Measurements from ENCODE around the gene SEMA4C.

SEMA4C gene

DNA sequence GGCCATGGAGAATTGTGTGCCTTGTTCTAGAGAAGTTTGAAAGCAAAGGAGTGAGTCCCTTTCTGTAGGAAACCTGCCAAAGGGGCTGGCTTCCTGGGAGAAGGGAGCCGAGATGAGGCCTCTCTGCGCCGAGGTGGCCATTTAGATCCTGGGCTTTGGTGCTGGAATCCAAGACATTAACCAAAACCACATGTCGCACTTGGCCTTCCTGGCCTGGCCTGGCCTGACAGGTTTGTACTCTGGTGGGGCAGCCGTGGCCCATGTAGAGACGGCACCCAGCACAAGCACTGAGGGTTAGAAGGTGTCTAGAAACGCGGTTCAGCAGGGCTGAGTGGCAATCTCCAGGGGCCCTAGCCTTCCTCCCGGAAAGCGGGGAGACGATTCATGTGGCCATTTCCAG is 46.7 kb downstream of the SEMA4C start:
- H3K27ac Mint-ChIP-seq: peak overlapping the region; percentile 68
- peaks cover 46% of the 10 kb centered on the region for H3K4me1 Mint-ChIP-seq (ENCODE audit: low read depth)
- H3K4me3 Mint-ChIP-seq: no peak overlapping the region
- no peaks in the 10 kb centered on the region for H3K9me3 Mint-ChIP-seq
- peaks cover 93% of the 10 kb centered on the region for H3K36me3 Mint-ChIP-seq (ENCODE audit: low read depth)
- H3K27me3 Mint-ChIP-seq: no peaks in the 10 kb centered on the region
- DNase-seq: no peak

GRCh38 chr2:96822786-96823185 is 47.1 kb downstream of the SEMA4C start:
- no peaks in the 10 kb centered on the region for H3K9me3 Mint-ChIP-seq
- H3K4me3 Mint-ChIP-seq: no peak overlapping the region
- no peaks in the 10 kb centered on the region for H3K27me3 Mint-ChIP-seq
- H3K4me1 Mint-ChIP-seq (ENCODE audit: low read depth): peaks cover 51% of the 10 kb centered on the region
- peaks cover 93% of the 10 kb centered on the region for H3K36me3 Mint-ChIP-seq (ENCODE audit: low read depth)
- DNase-seq: no peak
- H3K27ac Mint-ChIP-seq: peak overlapping the region; percentile 68

- Mint-ChIP-seq H3K9me3 (no peaks in the 10 kb centered on the region), H3K27ac (peak overlapping the region; percentile 4), H3K4me3 (no peak overlapping the region), H3K36me3 (ENCODE audit: low read depth) (peaks cover 83% of the 10 kb centered on the region), H3K4me1 (ENCODE audit: low read depth) (peaks cover 56% of the 10 kb centered on the region), H3K27me3 (no peaks in the 10 kb centered on the region)
- DNase-seq: no peak
Measured at GRCh38 chr2:96821113-96821675, 48.7 kb downstream of the SEMA4C start.

- Mint-ChIP-seq H3K27me3 (no peaks in the 10 kb centered on the region), H3K4me3 (peak overlapping the region; percentile 4), H3K9me3 (no peaks in the 10 kb centered on the region), H3K36me3 (ENCODE audit: low read depth) (peaks cover 77% of the 10 kb centered on the region), H3K4me1 (ENCODE audit: low read depth) (peaks cover 61% of the 10 kb centered on the region), H3K27ac (peak overlapping the region; percentile 42)
- no peak for DNase-seq
Measured at GRCh38 chr2:96819876-96820511, 49.9 kb downstream of the SEMA4C start.

GRCh38 chr2:96819128-96819875 is 50.6 kb downstream of the SEMA4C start:
- Mint-ChIP-seq H3K9me3 (no peaks in the 10 kb centered on the region), H3K4me1 (ENCODE audit: low read depth) (peaks cover 64% of the 10 kb centered on the region), H3K27me3 (no peaks in the 10 kb centered on the region), H3K36me3 (ENCODE audit: low read depth) (peaks cover 71% of the 10 kb centered on the region), H3K4me3 (peak overlapping the region; percentile 83), H3K27ac (no peak overlapping the region)
- DNase-seq: no peak

DNA sequence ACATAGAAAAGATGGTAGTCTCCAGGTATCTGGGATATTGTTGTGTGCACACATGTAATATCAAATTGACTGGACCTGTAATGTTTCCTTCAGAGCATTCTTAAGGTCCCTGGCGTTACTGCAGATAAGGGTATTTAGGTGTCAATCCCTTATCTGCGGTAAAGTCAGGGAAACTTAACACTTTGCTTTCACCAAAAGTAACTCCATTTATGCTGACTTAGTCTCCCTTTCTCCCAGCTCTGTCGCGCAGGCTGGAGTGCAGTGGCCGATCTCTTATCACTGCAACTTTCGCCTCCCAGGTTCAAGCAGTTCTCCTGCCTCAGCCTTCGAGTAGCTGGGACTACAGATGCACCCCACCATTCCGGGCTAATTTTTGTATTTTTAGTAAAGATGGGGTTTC is 52.0 kb downstream of the SEMA4C start:
- Mint-ChIP-seq H3K9me3 (no peaks in the 10 kb centered on the region), H3K36me3 (ENCODE audit: low read depth) (peaks cover 58% of the 10 kb centered on the region), H3K27me3 (no peaks in the 10 kb centered on the region), H3K27ac (peak overlapping the region; percentile 74), H3K4me3 (peak overlapping the region; percentile 83), H3K4me1 (ENCODE audit: low read depth) (peaks cover 61% of the 10 kb centered on the region)
- DNase-seq: no peak

GRCh38 chr2:96816836-96817702 is 52.8 kb downstream of the SEMA4C start:
- no peaks in the 10 kb centered on the region for H3K9me3 Mint-ChIP-seq
- peak overlapping the region; percentile 83 for H3K4me3 Mint-ChIP-seq
- peak overlapping the region; percentile 74 for H3K27ac Mint-ChIP-seq
- H3K27me3 Mint-ChIP-seq: no peaks in the 10 kb centered on the region
- peaks cover 65% of the 10 kb centered on the region for H3K4me1 Mint-ChIP-seq (ENCODE audit: low read depth)
- H3K36me3 Mint-ChIP-seq (ENCODE audit: low read depth): peaks cover 50% of the 10 kb centered on the region
- peak; percentile 47 for DNase-seq

DNA sequence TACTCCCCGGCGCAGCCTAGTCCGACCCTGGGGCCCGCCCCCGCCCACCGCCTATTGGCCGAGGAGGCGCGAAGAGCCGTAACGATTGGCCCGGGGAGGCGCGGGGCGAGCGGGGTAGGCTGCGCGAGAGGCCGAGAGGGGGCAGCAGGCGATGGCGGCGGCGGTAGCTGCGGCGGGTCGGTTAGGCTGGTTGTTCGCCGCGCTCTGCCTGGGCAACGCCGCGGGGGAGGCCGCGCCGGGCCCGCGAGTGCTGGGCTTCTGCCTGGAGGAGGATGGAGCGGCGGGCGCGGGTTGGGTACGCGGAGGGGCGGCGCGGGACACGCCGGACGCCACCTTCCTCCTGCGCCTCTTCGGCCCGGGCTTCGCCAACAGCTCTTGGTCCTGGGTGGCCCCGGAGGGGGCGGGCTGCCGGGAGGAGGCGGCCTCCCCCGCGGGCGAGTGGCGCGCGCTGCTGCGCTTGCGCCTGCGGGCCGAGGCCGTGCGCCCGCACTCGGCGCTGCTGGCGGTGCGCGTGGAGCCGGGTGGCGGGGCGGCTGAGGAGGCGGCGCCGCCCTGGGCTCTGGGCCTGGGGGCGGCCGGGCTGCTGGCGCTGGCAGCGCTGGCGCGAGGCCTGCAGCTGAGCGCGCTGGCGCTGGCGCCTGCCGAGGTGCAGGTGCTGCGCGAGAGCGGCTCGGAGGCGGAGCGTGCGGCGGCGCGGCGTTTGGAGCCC is 53.6 kb downstream of the SEMA4C start, which contains the start of gene CNNM3:
TSS of gene CNNM3 (plus strand) at position 142 of the 709 bp plus-strand sequence. CDS start at position 152, 10 bp downstream.
- Mint-ChIP-seq H3K9me3 (no peaks in the 10 kb centered on the region), H3K27ac (peak within 1 kb of the TSS; percentile 81), H3K4me1 (ENCODE audit: low read depth) (peaks cover 61% of the 10 kb centered on the region), H3K36me3 (ENCODE audit: low read depth) (peaks cover 44% of the 10 kb centered on the region), H3K4me3 (peak within 1 kb of the TSS; percentile 83), H3K27me3 (no peaks in the 10 kb centered on the region)
- DNase-seq: peak; percentile 97

DNA sequence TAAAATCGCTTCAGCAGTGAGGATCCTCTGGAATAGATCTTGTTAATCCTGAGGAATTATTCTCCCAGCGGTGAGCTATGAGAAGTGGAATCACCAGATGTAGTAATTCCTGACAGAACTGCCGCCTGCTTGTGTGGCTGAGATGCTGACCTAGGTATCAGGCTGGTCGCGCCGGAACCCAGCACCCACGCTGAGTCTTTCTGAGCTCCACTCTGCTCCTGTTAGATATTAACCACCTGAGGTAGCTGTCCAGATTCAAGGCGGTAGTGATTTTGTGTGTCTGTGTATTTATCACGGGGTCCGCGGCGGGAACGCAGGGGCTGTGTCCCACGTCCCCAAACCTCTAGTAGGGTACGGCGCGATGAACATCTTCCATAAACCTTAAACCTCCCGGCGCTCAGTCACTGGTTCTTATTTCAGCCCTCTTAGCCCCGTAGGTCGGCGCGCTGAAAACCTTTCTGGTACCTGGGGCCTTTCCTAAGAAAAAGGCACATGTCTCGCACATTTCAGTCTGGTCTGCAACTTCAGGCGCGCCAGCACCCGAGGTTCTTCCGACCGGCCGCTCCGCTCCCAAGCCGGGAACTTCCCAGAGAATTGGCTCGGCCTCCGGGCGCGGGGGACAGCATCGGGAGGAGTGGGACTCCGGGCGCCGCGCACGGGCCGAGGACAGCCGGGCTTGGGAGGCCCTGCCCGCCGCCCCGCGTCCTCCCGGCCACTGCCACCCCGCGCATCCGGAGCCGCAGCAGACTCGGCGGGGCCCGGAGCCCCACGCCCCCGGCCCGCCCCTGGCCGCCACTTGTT is 54.4 kb downstream of the SEMA4C start:
- Mint-ChIP-seq H3K4me3 (peak overlapping the region; percentile 82), H3K27me3 (no peaks in the 10 kb centered on the region), H3K4me1 (ENCODE audit: low read depth) (peaks cover 53% of the 10 kb centered on the region)

DNA sequence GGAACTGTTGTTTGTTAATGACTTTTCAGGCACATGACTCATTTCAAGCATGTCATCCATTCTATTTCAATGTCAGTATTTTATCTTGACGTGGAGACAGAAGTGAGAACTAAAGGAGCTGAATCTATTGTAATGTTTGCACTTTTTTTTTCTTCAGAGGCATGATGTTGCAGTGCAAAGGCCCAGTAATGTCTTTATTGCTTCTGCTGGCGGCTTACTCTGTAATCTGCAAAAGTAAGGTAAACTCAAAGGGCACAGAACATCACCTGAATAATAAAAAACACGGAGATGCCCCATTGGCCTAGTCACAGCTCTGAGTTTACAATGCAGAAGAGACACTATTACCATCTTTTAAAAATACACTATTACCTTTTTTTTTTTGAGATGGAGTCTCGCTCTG is 56.2 kb downstream of the SEMA4C start:
- no peak for DNase-seq
- H3K4me1 Mint-ChIP-seq (ENCODE audit: low read depth): peaks cover 35% of the 10 kb centered on the region
- H3K27me3 Mint-ChIP-seq: no peaks in the 10 kb centered on the region
- H3K27ac Mint-ChIP-seq: no peak overlapping the region
- H3K4me3 Mint-ChIP-seq: no peak overlapping the region
- H3K9me3 Mint-ChIP-seq: no peaks in the 10 kb centered on the region
- H3K36me3 Mint-ChIP-seq (ENCODE audit: low read depth): peaks cover 26% of the 10 kb centered on the region

More for the DNA sequence above, 54.4 kb downstream of the SEMA4C start:
- Mint-ChIP-seq H3K36me3 (ENCODE audit: low read depth) (peaks cover 36% of the 10 kb centered on the region), H3K9me3 (no peaks in the 10 kb centered on the region), H3K27ac (peak overlapping the region; percentile 81)
- no peak for DNase-seq

DNA sequence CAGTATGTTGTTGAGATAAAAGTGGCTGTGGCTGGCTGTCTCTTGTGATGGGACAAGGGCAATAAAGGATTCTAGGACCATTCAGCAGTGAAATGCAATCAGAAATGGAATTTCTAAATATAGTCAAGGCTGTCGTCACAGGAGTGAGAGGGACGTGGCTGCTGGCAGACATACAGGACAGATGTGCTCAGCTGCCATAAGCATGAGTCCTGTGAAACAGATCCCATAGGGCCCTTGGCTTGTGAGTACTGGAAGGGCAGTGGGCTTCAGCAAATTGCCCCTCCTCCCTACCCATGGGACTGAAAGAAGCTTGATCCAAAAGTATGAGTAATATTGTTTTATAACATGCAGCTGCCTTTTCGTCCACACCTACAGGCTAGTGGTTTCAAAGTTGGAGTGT is 58.0 kb downstream of the SEMA4C start:
- Mint-ChIP-seq H3K9me3 (no peaks in the 10 kb centered on the region), H3K4me1 (ENCODE audit: low read depth) (peaks cover 30% of the 10 kb centered on the region), H3K27ac (no peak overlapping the region), H3K4me3 (no peak overlapping the region), H3K27me3 (no peaks in the 10 kb centered on the region), H3K36me3 (ENCODE audit: low read depth) (peaks cover 14% of the 10 kb centered on the region)
- no peak for DNase-seq

GRCh38 chr2:96810783-96811192 is 59.1 kb downstream of the SEMA4C start:
- no peak for DNase-seq
- H3K27ac Mint-ChIP-seq: no peak overlapping the region
- no peaks in the 10 kb centered on the region for H3K9me3 Mint-ChIP-seq
- H3K36me3 Mint-ChIP-seq (ENCODE audit: low read depth): peaks cover 14% of the 10 kb centered on the region
- no peaks in the 10 kb centered on the region for H3K27me3 Mint-ChIP-seq
- peaks cover 39% of the 10 kb centered on the region for H3K4me1 Mint-ChIP-seq (ENCODE audit: low read depth)
- H3K4me3 Mint-ChIP-seq: no peak overlapping the region

Data from activated T-cell treated with anti-CD3 and anti-CD28 coated beads, Interleukin-2, amount 50 U/mL, for 24 hours (primary cell).